T-helper 17 cell (primary cell): ENCODE data around the gene THAP8. TPM values are rescaled to one million over a fixed set of nuclear protein-coding genes. Genes with fewer than 3 reads are reported as not detected.

Experiments
- ATAC-seq: fragments of 150-1000 bp; cut with Tn5 transposase; 2 replicates; pipeline ENCODE4 v1.10.0; 2021; ENCODE audit warnings: mild to moderate bottlenecking, moderate library complexity
- DNase-seq, 3 donors: peaks; one replicate each; pipeline versions ENCODE4 v3.0.0 to v3.0.0-alpha.2; 2020 to 2021
- H3K9me3 ChIP-seq: one replicate; pipeline ENCODE4 v1.7.0; 2013; ENCODE audit warnings: low read length, mild to moderate bottlenecking; ENCODE audit not compliant: control insufficient read depth, poor library complexity, severe bottlenecking
- H3K27ac Mint-ChIP-seq: one replicate; pipeline ENCODE4 v1.8.0; 2022; ENCODE audit warnings: mild to moderate bottlenecking, moderate library complexity, mixed read lengths
- H3K27me3 Mint-ChIP-seq: one replicate; pipeline ENCODE4 v1.8.0; 2022; ENCODE audit warnings: mixed read lengths
- H3K36me3 Mint-ChIP-seq: one replicate; pipeline ENCODE4 v1.8.0; 2022; ENCODE audit warnings: low read depth, mixed read lengths
- H3K4me1 Mint-ChIP-seq: one replicate; pipeline ENCODE4 v1.8.0; 2022; ENCODE audit warnings: mild to moderate bottlenecking, mixed read lengths
- H3K4me3 Mint-ChIP-seq: one replicate; pipeline ENCODE4 v1.8.0; 2022; ENCODE audit warnings: mild to moderate bottlenecking, moderate library complexity, mixed read lengths
- total RNA-seq, 4 donors: library from RNA in 2 of 4; stranded (reverse) in 2 of 4; gene quantifications; one replicate each; pipeline ENCODE4 v1.2.3 and lab custom pipeline; 2022 to 2026

Gene THAP8
- total RNA-seq, result 1 to 10 TPM in 1 of 2 donors, under 1 TPM in 1; 0.60 to 1.8 TPM
- 2.5 to 3.2 reads per million in 2 donors for total RNA-seq (lab: John Stamatoyannopoulos, UW)

GRCh38 chr19:36054119-36054732 is at the start of gene THAP8:
TSS of gene THAP8 (minus strand) at chr19:36054285. CDS start at chr19:36054217, 68 bp downstream.
- peak within 1 kb of the TSS; percentile 90 for H3K27ac Mint-ChIP-seq
- peak; percentile 99 for DNase-seq
- peak within 1 kb of the TSS; percentile 96 for H3K4me3 Mint-ChIP-seq
- H3K4me1 Mint-ChIP-seq, result peaks cover 25% of the 10 kb centered on the region
- no peaks in the 10 kb centered on the region for H3K27me3 Mint-ChIP-seq
- H3K36me3 Mint-ChIP-seq, result peaks cover 2% of the 10 kb centered on the region
- no peaks in the 10 kb centered on the region for H3K9me3 ChIP-seq
- ATAC-seq, result peak; percentile 87

GRCh38 chr19:36103040-36103626 is 49.0 kb upstream of the THAP8 start:
- Mint-ChIP-seq H3K27me3 (no peaks in the 10 kb centered on the region), H3K4me3 (no peak overlapping the region), H3K4me1 (peaks cover 4% of the 10 kb centered on the region), H3K36me3 (peaks cover 2% of the 10 kb centered on the region), H3K27ac (peak overlapping the region; percentile 62)
- no peaks in the 10 kb centered on the region for H3K9me3 ChIP-seq
- DNase-seq, result no peak
- no peak for ATAC-seq

- H3K9me3 ChIP-seq, result no peaks in the 10 kb centered on the region
- H3K27ac Mint-ChIP-seq, result no peak overlapping the region
- H3K4me1 Mint-ChIP-seq, result peaks cover 4% of the 10 kb centered on the region
- no peak for ATAC-seq
- no peaks in the 10 kb centered on the region for H3K27me3 Mint-ChIP-seq
- no peak overlapping the region for H3K4me3 Mint-ChIP-seq
- no peak for DNase-seq
- peaks cover 2% of the 10 kb centered on the region for H3K36me3 Mint-ChIP-seq
Observed at GRCh38 chr19:36101550-36102327, 47.7 kb upstream of the THAP8 start.

GRCh38 chr19:36100476-36100875 is 46.4 kb upstream of the THAP8 start:
- H3K36me3 Mint-ChIP-seq, result no peaks in the 10 kb centered on the region
- H3K27ac Mint-ChIP-seq, result peak overlapping the region; percentile 34
- peaks cover 2% of the 10 kb centered on the region for H3K4me1 Mint-ChIP-seq
- no peak for DNase-seq
- H3K9me3 ChIP-seq, result no peaks in the 10 kb centered on the region
- no peaks in the 10 kb centered on the region for H3K27me3 Mint-ChIP-seq
- no peak overlapping the region for H3K4me3 Mint-ChIP-seq
- no peak for ATAC-seq

- ATAC-seq (no peak), DNase-seq (no peak)
- Mint-ChIP-seq H3K27ac (no peak overlapping the region), H3K27me3 (no peaks in the 10 kb centered on the region), H3K4me3 (no peak overlapping the region), H3K36me3 (no peaks in the 10 kb centered on the region), H3K4me1 (peaks cover 2% of the 10 kb centered on the region)
- H3K9me3 ChIP-seq, result no peaks in the 10 kb centered on the region
Observed at GRCh38 chr19:36099166-36099785, 45.2 kb upstream of the THAP8 start.

- ATAC-seq, result no peak
- no peaks in the 10 kb centered on the region for H3K36me3 Mint-ChIP-seq
- H3K9me3 ChIP-seq, result no peaks in the 10 kb centered on the region
- peaks cover 15% of the 10 kb centered on the region for H3K4me1 Mint-ChIP-seq
- H3K27me3 Mint-ChIP-seq, result no peaks in the 10 kb centered on the region
- no peak for DNase-seq
- H3K27ac Mint-ChIP-seq, result peak overlapping the region; percentile 29
- no peak overlapping the region for H3K4me3 Mint-ChIP-seq
Observed at GRCh38 chr19:36097036-36097435, 43.0 kb upstream of the THAP8 start.

- Mint-ChIP-seq H3K27ac (peak overlapping the region; percentile 92), H3K4me3 (peak overlapping the region; percentile 57), H3K36me3 (no peaks in the 10 kb centered on the region), H3K4me1 (peaks cover 18% of the 10 kb centered on the region), H3K27me3 (no peaks in the 10 kb centered on the region)
- DNase-seq (no peak), ATAC-seq (no peak)
- H3K9me3 ChIP-seq, result no peaks in the 10 kb centered on the region
Observed at GRCh38 chr19:36093687-36094086, 39.6 kb upstream of the THAP8 start.

GRCh38 chr19:36093146-36093662 is 39.1 kb upstream of the THAP8 start:
- Mint-ChIP-seq H3K4me3 (peak overlapping the region; percentile 57), H3K4me1 (peaks cover 16% of the 10 kb centered on the region), H3K27ac (peak overlapping the region; percentile 92), H3K27me3 (no peaks in the 10 kb centered on the region), H3K36me3 (no peaks in the 10 kb centered on the region)
- DNase-seq (no peak), ATAC-seq (peak; percentile 27)
- H3K9me3 ChIP-seq, result no peaks in the 10 kb centered on the region

- DNase-seq (no peak), ATAC-seq (no peak)
- no peaks in the 10 kb centered on the region for H3K9me3 ChIP-seq
- H3K27me3 Mint-ChIP-seq, result no peaks in the 10 kb centered on the region
- H3K27ac Mint-ChIP-seq, result peak overlapping the region; percentile 92
- H3K4me1 Mint-ChIP-seq, result peaks cover 16% of the 10 kb centered on the region
- H3K36me3 Mint-ChIP-seq, result no peaks in the 10 kb centered on the region
- H3K4me3 Mint-ChIP-seq, result no peak overlapping the region
Observed at GRCh38 chr19:36092566-36092965, 38.5 kb upstream of the THAP8 start.

GRCh38 chr19:36090910-36091695 is 37.0 kb upstream of the THAP8 start:
- H3K4me3 Mint-ChIP-seq, result no peak overlapping the region
- no peak for DNase-seq
- peaks cover 16% of the 10 kb centered on the region for H3K4me1 Mint-ChIP-seq
- H3K27ac Mint-ChIP-seq, result no peak overlapping the region
- no peaks in the 10 kb centered on the region for H3K9me3 ChIP-seq
- no peaks in the 10 kb centered on the region for H3K27me3 Mint-ChIP-seq
- no peaks in the 10 kb centered on the region for H3K36me3 Mint-ChIP-seq
- ATAC-seq, result no peak

- Mint-ChIP-seq H3K27me3 (no peaks in the 10 kb centered on the region), H3K36me3 (no peaks in the 10 kb centered on the region), H3K4me3 (no peak overlapping the region), H3K4me1 (peaks cover 18% of the 10 kb centered on the region), H3K27ac (peak overlapping the region; percentile 24)
- no peak for ATAC-seq
- no peaks in the 10 kb centered on the region for H3K9me3 ChIP-seq
- DNase-seq, result no peak
Observed at GRCh38 chr19:36089847-36090246, 35.8 kb upstream of the THAP8 start.

- H3K4me3 Mint-ChIP-seq, result no peak overlapping the region
- ATAC-seq (no peak), DNase-seq (no peak)
- no peaks in the 10 kb centered on the region for H3K27me3 Mint-ChIP-seq
- H3K4me1 Mint-ChIP-seq, result peaks cover 5% of the 10 kb centered on the region
- H3K9me3 ChIP-seq, result no peaks in the 10 kb centered on the region
- H3K36me3 Mint-ChIP-seq, result no peaks in the 10 kb centered on the region
- H3K27ac Mint-ChIP-seq, result peak overlapping the region; percentile 29
Observed at GRCh38 chr19:36086326-36086725, 32.2 kb upstream of the THAP8 start.
